HG02973 (cell line): ENCODE data around the gene RUFY2.
"Not testable (repeated sequence)": the region's sequence is repeated elsewhere in the genome, so short reads cannot be mapped to it uniquely, and the experiment has no call there.

Experiments
- ATAC-seq: cut with Tn5 transposase; IDR thresholded peaks from one replicate; pipeline ENCODE4 v1.9.1; 2021; ENCODE audit warnings: moderate library complexity; ENCODE audit not compliant: unreplicated experiment

The RUFY2 gene

GRCh38 chr10:68327889-68328786 lies 78.9 kb downstream of the RUFY2 start:
- no peak for ATAC-seq

- ATAC-seq, result not testable (repeated sequence)
Observed at GRCh38 chr10:68324396-68324795, 82.7 kb downstream of the RUFY2 start.

GRCh38 chr10:68318331-68319059 lies 88.6 kb downstream of the RUFY2 start:
- no peak for ATAC-seq

GRCh38 chr10:68315582-68315981 lies 91.5 kb downstream of the RUFY2 start:
- no peak for ATAC-seq

- ATAC-seq, result not testable (repeated sequence)
Observed at GRCh38 chr10:68314930-68315329, 92.1 kb downstream of the RUFY2 start.

- no peak for ATAC-seq
Observed at GRCh38 chr10:68310531-68310930, 96.5 kb downstream of the RUFY2 start.

GRCh38 chr10:68305854-68306253 lies 101.2 kb downstream of the RUFY2 start:
- no peak for ATAC-seq

GRCh38 chr10:68303849-68304412 lies 103.1 kb downstream of the RUFY2 start:
- ATAC-seq, result no peak

GRCh38 chr10:68302871-68303270 lies 104.2 kb downstream of the RUFY2 start:
- ATAC-seq, result no peak

- no peak for ATAC-seq
Observed at GRCh38 chr10:68302503-68302823, 104.6 kb downstream of the RUFY2 start.

- ATAC-seq, result no peak
Observed at GRCh38 chr10:68301790-68302502, 105.1 kb downstream of the RUFY2 start.

- no peak for ATAC-seq
Observed at GRCh38 chr10:68301301-68301700, 105.8 kb downstream of the RUFY2 start.

- no peak for ATAC-seq
Observed at GRCh38 chr10:68296843-68297663, 110.0 kb downstream of the RUFY2 start.
